HEK293 (cell line): ENCODE measurements around the gene TMEM143.
A peak's percentile ranks its signal among the peaks of the same experiment; 100 is the strongest.

Experiments used
- GFI1B ChIP-seq: fragments of 450-650 bp; formaldehyde crosslinking; IDR thresholded peaks from 2 replicates; pipeline ENCODE4 v1.5.1; 2016; ENCODE audit warnings: missing biosample characterization, missing genetic modification characterization
- GLI2 ChIP-seq: fragments of 450-650 bp; formaldehyde crosslinking; IDR thresholded peaks from 2 replicates; pipeline ENCODE4; 2017; ENCODE audit warnings: missing biosample characterization, missing genetic modification characterization, low read depth, borderline replicate concordance
- GLIS1 ChIP-seq: fragments of 450-650 bp; formaldehyde crosslinking; IDR thresholded peaks from 2 replicates; pipeline ENCODE4 v1.5.1; 2016; ENCODE audit warnings: missing biosample characterization, missing genetic modification characterization
- GLIS2 ChIP-seq: fragments of 450-650 bp; formaldehyde crosslinking; IDR thresholded peaks from 2 replicates; pipeline ENCODE4 v1.5.1; 2016; ENCODE audit warnings: missing biosample characterization, missing genetic modification characterization
- KLF9 ChIP-seq: fragments of 450-650 bp; formaldehyde crosslinking; IDR thresholded peaks from 2 replicates; pipeline ENCODE4 v1.5.1; 2016; ENCODE audit warnings: missing biosample characterization, missing genetic modification characterization, low read depth
- SETDB1 ChIP-seq: IDR thresholded peaks from one replicate; pipeline ENCODE4 v1.6.1; 2017; ENCODE audit warnings: mild to moderate bottlenecking, low read length, moderate library complexity, mixed read lengths; ENCODE audit not compliant: insufficient read length
- SP2 ChIP-seq: fragments of 450-650 bp; formaldehyde crosslinking; IDR thresholded peaks from 2 replicates; pipeline ENCODE4 v1.5.1; 2016; ENCODE audit warnings: missing biosample characterization, missing genetic modification characterization
- TCF7L2 ChIP-seq: IDR thresholded peaks from 2 replicates; pipeline ENCODE4 v1.6.1; 2011; ENCODE audit warnings: low read depth, mild to moderate bottlenecking, inconsistent platforms, low read length, moderate library complexity, borderline replicate concordance
- YY2 ChIP-seq: fragments of 450-650 bp; formaldehyde crosslinking; IDR thresholded peaks from 2 replicates; pipeline ENCODE4 v1.5.1; 2016; ENCODE audit warnings: missing biosample characterization, missing genetic modification characterization
- ZBTB1 ChIP-seq: fragments of 450-650 bp; formaldehyde crosslinking; IDR thresholded peaks from 2 replicates; pipeline ENCODE4 v1.5.1; 2016; ENCODE audit warnings: missing biosample characterization, missing genetic modification characterization
- ZBTB20 ChIP-seq: fragments of 450-650 bp; formaldehyde crosslinking; IDR thresholded peaks from 2 replicates; pipeline ENCODE4 v1.5.1; 2016; ENCODE audit warnings: missing biosample characterization, missing genetic modification characterization
- ZBTB7A ChIP-seq: fragments of 450-650 bp; formaldehyde crosslinking; IDR thresholded peaks from 2 replicates; pipeline ENCODE4 v1.5.1; 2016; ENCODE audit warnings: low read depth, missing biosample characterization, missing genetic modification characterization
- ZIC2 ChIP-seq: fragments of 450-650 bp; formaldehyde crosslinking; IDR thresholded peaks from 2 replicates; pipeline ENCODE4 v1.5.1; 2016; ENCODE audit warnings: missing biosample characterization, missing genetic modification characterization
- ZNF138 ChIP-seq: fragments of 450-650 bp; formaldehyde crosslinking; IDR thresholded peaks from 2 replicates; pipeline ENCODE4 v1.5.1; 2016; ENCODE audit warnings: missing biosample characterization, missing genetic modification characterization, borderline replicate concordance
- ZNF146 ChIP-seq: fragments of 450-650 bp; formaldehyde crosslinking; IDR thresholded peaks from 2 replicates; pipeline ENCODE4 v1.5.1; 2016; ENCODE audit warnings: missing biosample characterization, missing genetic modification characterization
- ZNF157 ChIP-seq: fragments of 450-650 bp; formaldehyde crosslinking; IDR thresholded peaks from 2 replicates; pipeline ENCODE4 v1.5.1; 2016; ENCODE audit warnings: missing biosample characterization, missing genetic modification characterization
- ZNF16 ChIP-seq: fragments of 450-650 bp; formaldehyde crosslinking; IDR thresholded peaks from 2 replicates; pipeline ENCODE4 v1.5.1; 2016; ENCODE audit warnings: low read depth, missing biosample characterization, missing genetic modification characterization
- ZNF174 ChIP-seq: fragments of 450-650 bp; formaldehyde crosslinking; IDR thresholded peaks from 2 replicates; pipeline ENCODE4 v1.5.0; 2017; ENCODE audit warnings: missing biosample characterization, mild to moderate bottlenecking, missing genetic modification characterization
- ZNF175 ChIP-seq: fragments of 450-650 bp; formaldehyde crosslinking; IDR thresholded peaks from 2 replicates; pipeline ENCODE4 v1.5.1; 2016; ENCODE audit warnings: missing biosample characterization, missing genetic modification characterization
- ZNF19 ChIP-seq: fragments of 450-650 bp; formaldehyde crosslinking; IDR thresholded peaks from 2 replicates; pipeline ENCODE4; 2016; ENCODE audit warnings: missing biosample characterization, missing genetic modification characterization, low read depth
- ZNF2 ChIP-seq: fragments of 450-650 bp; formaldehyde crosslinking; IDR thresholded peaks from 2 replicates; pipeline ENCODE4 v1.5.1; 2016; ENCODE audit warnings: missing biosample characterization, missing genetic modification characterization
- ZNF211 ChIP-seq: fragments of 450-650 bp; formaldehyde crosslinking; IDR thresholded peaks from 2 replicates; pipeline ENCODE4 v1.5.1; 2016; ENCODE audit warnings: low read depth, missing biosample characterization, missing genetic modification characterization
- ZNF223 ChIP-seq: fragments of 450-650 bp; formaldehyde crosslinking; IDR thresholded peaks from 2 replicates; pipeline ENCODE4 v1.5.1; 2016; ENCODE audit warnings: missing biosample characterization, missing genetic modification characterization
- ZNF266 ChIP-seq: fragments of 450-650 bp; formaldehyde crosslinking; IDR thresholded peaks from 2 replicates; pipeline ENCODE4 v1.5.1; 2016; ENCODE audit warnings: missing biosample characterization, missing genetic modification characterization, low read depth
- ZNF341 ChIP-seq: fragments of 450-650 bp; formaldehyde crosslinking; IDR thresholded peaks from 2 replicates; pipeline ENCODE4; 2016; ENCODE audit warnings: low read depth, missing biosample characterization, missing genetic modification characterization
- ZNF37A ChIP-seq: fragments of 450-650 bp; IDR thresholded peaks from 2 replicates; pipeline ENCODE4 v1.5.1; 2018; ENCODE audit warnings: missing biosample characterization, missing genetic modification characterization
- ZNF394 ChIP-seq: fragments of 450-650 bp; formaldehyde crosslinking; IDR thresholded peaks from 2 replicates; pipeline ENCODE4 v1.5.1; 2016; ENCODE audit warnings: missing biosample characterization, missing genetic modification characterization, mild to moderate bottlenecking, moderate library complexity, borderline replicate concordance
- ZNF416 ChIP-seq: fragments of 450-650 bp; formaldehyde crosslinking; IDR thresholded peaks from 2 replicates; pipeline ENCODE4 v1.5.1; 2016; ENCODE audit warnings: missing biosample characterization, missing genetic modification characterization
- ZNF521 ChIP-seq: fragments of 450-650 bp; formaldehyde crosslinking; IDR thresholded peaks from 2 replicates; pipeline ENCODE4 v1.5.1; 2017; ENCODE audit warnings: missing biosample characterization, mild to moderate bottlenecking, missing genetic modification characterization
- ZNF571 ChIP-seq: fragments of 450-650 bp; formaldehyde crosslinking; IDR thresholded peaks from 2 replicates; pipeline ENCODE4 v1.5.0; 2017; ENCODE audit warnings: missing biosample characterization, missing genetic modification characterization
- ZNF596 ChIP-seq: fragments of 450-650 bp; IDR thresholded peaks from 2 replicates; pipeline ENCODE4 v1.5.0; 2018; ENCODE audit warnings: missing biosample characterization, mild to moderate bottlenecking, missing genetic modification characterization, moderate library complexity
- ZNF600 ChIP-seq: fragments of 450-650 bp; formaldehyde crosslinking; IDR thresholded peaks from 2 replicates; pipeline ENCODE4 v1.5.1; 2016; ENCODE audit warnings: missing biosample characterization, missing genetic modification characterization
- ZNF658 ChIP-seq: fragments of 450-650 bp; formaldehyde crosslinking; IDR thresholded peaks from 2 replicates; pipeline ENCODE4; 2016; ENCODE audit warnings: missing biosample characterization, missing genetic modification characterization
- ZNF747 ChIP-seq: fragments of 450-650 bp; formaldehyde crosslinking; IDR thresholded peaks from 2 replicates; pipeline ENCODE4 v1.5.1; 2016; ENCODE audit warnings: missing biosample characterization, missing genetic modification characterization
- ZSCAN16 ChIP-seq: fragments of 450-650 bp; formaldehyde crosslinking; IDR thresholded peaks from 2 replicates; pipeline ENCODE4 v1.5.1; 2016; ENCODE audit warnings: missing biosample characterization, missing genetic modification characterization
- TF ChIP-seq, protein P1 (sequence below): fragments of 450-650 bp; formaldehyde crosslinking; conservative IDR thresholded peaks from 2 replicates; pipeline ENCODE4 v1.5.1; 2016; ENCODE audit warnings: low read depth, missing biosample characterization, missing genetic modification characterization
- TF ChIP-seq, protein P2 (sequence below): fragments of 450-650 bp; formaldehyde crosslinking; IDR thresholded peaks from 2 replicates; pipeline ENCODE4 v1.5.1; 2016; ENCODE audit warnings: missing biosample characterization, missing genetic modification characterization, low read depth

Gene TMEM143

DNA sequence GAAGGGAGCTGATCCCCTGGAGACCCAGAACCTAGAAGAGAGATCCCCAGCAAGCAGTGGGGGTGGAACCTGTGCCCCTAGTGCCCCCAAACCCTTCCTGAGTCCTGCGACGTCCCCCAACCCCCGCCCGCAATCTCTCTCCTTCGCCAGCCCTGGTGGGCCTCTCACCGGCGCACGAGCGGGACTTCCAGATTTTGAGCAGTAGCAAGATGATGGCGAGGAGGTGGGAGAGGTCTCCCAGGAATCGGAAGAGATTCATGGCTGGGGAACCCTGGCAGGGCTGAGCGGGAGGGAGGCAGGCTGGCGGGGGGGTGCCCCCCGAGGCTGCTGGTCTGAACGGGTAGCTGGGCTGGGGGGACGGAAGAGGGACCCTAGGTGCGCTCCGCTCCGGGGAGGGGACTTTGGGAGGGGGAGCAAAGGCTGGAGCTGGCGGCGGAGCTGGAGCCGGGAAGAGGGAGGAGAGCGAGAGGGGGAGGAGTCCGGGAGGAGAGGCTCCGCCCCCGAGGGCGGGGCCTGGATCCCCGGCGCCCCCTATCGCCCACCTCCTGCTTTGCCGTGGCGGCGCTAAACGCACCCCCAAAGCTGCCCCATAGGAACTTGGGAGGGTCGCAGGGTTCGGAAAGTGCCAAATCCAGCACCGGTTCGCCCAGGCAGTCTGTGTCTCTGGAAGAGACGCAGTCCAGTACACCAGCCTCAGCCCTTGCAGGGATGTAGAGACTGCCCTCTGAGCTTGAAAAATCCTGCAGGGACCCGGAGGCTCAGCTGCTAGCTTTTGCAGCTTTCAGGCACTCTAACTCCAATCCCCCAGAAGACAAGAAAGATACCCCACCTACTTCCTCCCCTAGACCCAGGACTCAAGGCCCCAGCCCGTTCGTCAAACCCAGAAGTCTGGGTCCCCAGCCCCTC, 27.6 kb upstream of the TMEM143 start, which contains the start of gene KDELR1 (continued):
- TF ChIP-seq KLF9 (tag by site-specific recombination), result peak; percentile 19
- TF ChIP-seq GLIS1 (tag by site-specific recombination), result peak; percentile 94
- TF ChIP-seq SP2 (tag by site-specific recombination), result 0 out of 2 replicates have a peak, but pooled peaks have one; percentile 36
- peak; percentile 87 for TF ChIP-seq ZNF600
- TF ChIP-seq, protein P1, sequence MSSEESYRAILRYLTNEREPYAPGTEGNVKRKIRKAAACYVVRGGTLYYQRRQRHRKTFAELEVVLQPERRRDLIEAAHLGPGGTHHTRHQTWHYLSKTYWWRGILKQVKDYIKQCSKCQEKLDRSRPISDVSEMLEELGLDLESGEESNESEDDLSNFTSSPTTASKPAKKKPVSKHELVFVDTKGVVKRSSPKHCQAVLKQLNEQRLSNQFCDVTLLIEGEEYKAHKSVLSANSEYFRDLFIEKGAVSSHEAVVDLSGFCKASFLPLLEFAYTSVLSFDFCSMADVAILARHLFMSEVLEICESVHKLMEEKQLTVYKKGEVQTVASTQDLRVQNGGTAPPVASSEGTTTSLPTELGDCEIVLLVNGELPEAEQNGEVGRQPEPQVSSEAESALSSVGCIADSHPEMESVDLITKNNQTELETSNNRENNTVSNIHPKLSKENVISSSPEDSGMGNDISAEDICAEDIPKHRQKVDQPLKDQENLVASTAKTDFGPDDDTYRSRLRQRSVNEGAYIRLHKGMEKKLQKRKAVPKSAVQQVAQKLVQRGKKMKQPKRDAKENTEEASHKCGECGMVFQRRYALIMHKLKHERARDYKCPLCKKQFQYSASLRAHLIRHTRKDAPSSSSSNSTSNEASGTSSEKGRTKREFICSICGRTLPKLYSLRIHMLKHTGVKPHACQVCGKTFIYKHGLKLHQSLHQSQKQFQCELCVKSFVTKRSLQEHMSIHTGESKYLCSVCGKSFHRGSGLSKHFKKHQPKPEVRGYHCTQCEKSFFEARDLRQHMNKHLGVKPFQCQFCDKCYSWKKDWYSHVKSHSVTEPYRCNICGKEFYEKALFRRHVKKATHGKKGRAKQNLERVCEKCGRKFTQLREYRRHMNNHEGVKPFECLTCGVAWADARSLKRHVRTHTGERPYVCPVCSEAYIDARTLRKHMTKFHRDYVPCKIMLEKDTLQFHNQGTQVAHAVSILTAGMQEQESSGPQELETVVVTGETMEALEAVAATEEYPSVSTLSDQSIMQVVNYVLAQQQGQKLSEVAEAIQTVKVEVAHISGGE (tag by site-specific recombination), result no peak; the same call in 1 of the 2 replicates
- peak; percentile 82 for TF ChIP-seq GLIS2 (tag by site-specific recombination)
- TF ChIP-seq ZNF416 (tag by site-specific recombination), result no peak
- TF ChIP-seq ZBTB20 (tag by site-specific recombination), result peak; percentile 23; the same call in 1 of the 2 replicates
- TF ChIP-seq ZNF223, result no peak
- TF ChIP-seq ZNF521 (tag by site-specific recombination), result no peak
- no peak for TF ChIP-seq ZNF174 (tag by site-specific recombination)
- TF ChIP-seq ZNF37A (tag by site-specific recombination), result no peak
- TF ChIP-seq ZNF658 (tag by site-specific recombination), result no peak
- no peak for TF ChIP-seq ZNF571 (tag by site-specific recombination)
- no peak for TF ChIP-seq YY2 (tag by site-specific recombination)
- no peak for TF ChIP-seq ZNF157 (tag by site-specific recombination)
- no peak for TF ChIP-seq ZNF19 (tag by site-specific recombination)
- no peak for TF ChIP-seq ZNF175 (tag by site-specific recombination)
- TF ChIP-seq ZNF596 (tag by site-specific recombination), result no peak
- no peak for TF ChIP-seq GLI2
- no peak for TF ChIP-seq TCF7L2
- no peak for TF ChIP-seq ZNF16 (tag by site-specific recombination)
- TF ChIP-seq ZNF394, result no peak
- TF ChIP-seq GFI1B (tag by site-specific recombination), result no peak
- TF ChIP-seq ZBTB7A (tag by site-specific recombination), result no peak; the same call in 1 of the 2 replicates
- TF ChIP-seq ZNF747 (tag by site-specific recombination), result no peak
- no peak for TF ChIP-seq ZNF2
- TF ChIP-seq, protein P2, sequence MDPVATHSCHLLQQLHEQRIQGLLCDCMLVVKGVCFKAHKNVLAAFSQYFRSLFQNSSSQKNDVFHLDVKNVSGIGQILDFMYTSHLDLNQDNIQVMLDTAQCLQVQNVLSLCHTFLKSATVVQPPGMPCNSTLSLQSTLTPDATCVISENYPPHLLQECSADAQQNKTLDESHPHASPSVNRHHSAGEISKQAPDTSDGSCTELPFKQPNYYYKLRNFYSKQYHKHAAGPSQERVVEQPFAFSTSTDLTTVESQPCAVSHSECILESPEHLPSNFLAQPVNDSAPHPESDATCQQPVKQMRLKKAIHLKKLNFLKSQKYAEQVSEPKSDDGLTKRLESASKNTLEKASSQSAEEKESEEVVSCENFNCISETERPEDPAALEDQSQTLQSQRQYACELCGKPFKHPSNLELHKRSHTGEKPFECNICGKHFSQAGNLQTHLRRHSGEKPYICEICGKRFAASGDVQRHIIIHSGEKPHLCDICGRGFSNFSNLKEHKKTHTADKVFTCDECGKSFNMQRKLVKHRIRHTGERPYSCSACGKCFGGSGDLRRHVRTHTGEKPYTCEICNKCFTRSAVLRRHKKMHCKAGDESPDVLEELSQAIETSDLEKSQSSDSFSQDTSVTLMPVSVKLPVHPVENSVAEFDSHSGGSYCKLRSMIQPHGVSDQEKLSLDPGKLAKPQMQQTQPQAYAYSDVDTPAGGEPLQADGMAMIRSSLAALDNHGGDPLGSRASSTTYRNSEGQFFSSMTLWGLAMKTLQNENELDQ (tag by site-specific recombination), result no peak
- no peak for TF ChIP-seq ZNF341 (tag by site-specific recombination)
- TF ChIP-seq ZNF146 (tag by site-specific recombination), result no peak
- TF ChIP-seq ZIC2 (tag by site-specific recombination), result peak; percentile 43
- TF ChIP-seq ZBTB1 (tag by site-specific recombination), result no peak
- TF ChIP-seq ZNF266, result no peak
- no peak for TF ChIP-seq ZSCAN16
- TF ChIP-seq ZNF138 (tag by site-specific recombination), result no peak
- TF ChIP-seq ZNF211 (tag by site-specific recombination), result no peak
- no peak for TF ChIP-seq SETDB1
